SK-MEL-5 (cell line): Measurements from ENCODE around the gene RSBN1L. TPM values are rescaled to one million over a fixed set of nuclear protein-coding genes. Genes with fewer than 3 reads are reported as not detected.
"Not testable (repeated sequence)": the region's sequence is repeated elsewhere in the genome, so short reads cannot be mapped to it uniquely, and the experiment has no call there.

Experiments used
- DNase-seq: peaks from one replicate; pipeline ENCODE4 v3.0.0-alpha.2; 2016; ENCODE audit warnings: low read depth, low spot score
- in situ Hi-C: cut with HindIII; loops from 2 replicates; pipeline ENCODE4 v1.10.0; 2016; ENCODE audit warnings: low sequenced_read_pairs, high pct_unique_total_duplicates, low pct_unique_long_range_greater_than_20kb
- total RNA-seq: library from RNA; depleted of rRNA; stranded (reverse); fragments of >200 nt; shearing (Covaris generic); gene quantifications from 2 replicates; pipeline ENCODE4 v1.2.3, GENCODE V29; 2014

The RSBN1L gene
- total RNA-seq, 1 experiment from 2014 or later, result 27.2 TPM

GRCh38 chr7:77710861-77711260 lies 14.6 kb downstream of the RSBN1L start:
- in situ Hi-C loops, result no loop called here
- no peak for DNase-seq

GRCh38 chr7:77714195-77714594 lies 17.9 kb downstream of the RSBN1L start:
- in situ Hi-C loops, result no loop called here
- no peak for DNase-seq

- in situ Hi-C loops, DNase-seq: not testable (repeated sequence)
Observed at GRCh38 chr7:77714931-77715330, 18.7 kb downstream of the RSBN1L start.

- DNase-seq, result no peak
- in situ Hi-C loops, result no loop called here
Observed at GRCh38 chr7:77716804-77717203, 20.5 kb downstream of the RSBN1L start.

DNA sequence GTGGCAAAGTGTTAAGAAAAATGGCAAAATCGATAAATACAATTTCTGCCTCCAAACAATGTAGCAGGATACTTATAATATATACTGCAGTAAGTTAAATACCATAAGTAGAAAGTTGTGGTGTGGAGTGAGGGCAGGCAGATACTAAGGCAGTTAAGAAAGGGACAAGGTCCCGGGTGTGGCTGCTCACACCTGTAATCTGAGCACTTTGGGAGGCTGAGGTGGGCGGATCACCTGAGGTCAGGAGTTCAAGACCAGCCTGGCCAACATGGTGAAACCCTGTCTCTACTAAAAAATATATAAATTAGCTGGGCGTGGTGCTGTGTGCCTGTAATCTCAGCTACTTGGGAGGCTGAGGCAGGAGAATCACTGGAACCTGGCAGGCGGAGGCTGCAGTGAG lies 21.3 kb downstream of the RSBN1L start:
- DNase-seq, in situ Hi-C loops: not testable (repeated sequence)

GRCh38 chr7:77727527-77727926 lies 31.3 kb downstream of the RSBN1L start:
- no peak for DNase-seq
- in situ Hi-C loops, result no loop called here

DNA sequence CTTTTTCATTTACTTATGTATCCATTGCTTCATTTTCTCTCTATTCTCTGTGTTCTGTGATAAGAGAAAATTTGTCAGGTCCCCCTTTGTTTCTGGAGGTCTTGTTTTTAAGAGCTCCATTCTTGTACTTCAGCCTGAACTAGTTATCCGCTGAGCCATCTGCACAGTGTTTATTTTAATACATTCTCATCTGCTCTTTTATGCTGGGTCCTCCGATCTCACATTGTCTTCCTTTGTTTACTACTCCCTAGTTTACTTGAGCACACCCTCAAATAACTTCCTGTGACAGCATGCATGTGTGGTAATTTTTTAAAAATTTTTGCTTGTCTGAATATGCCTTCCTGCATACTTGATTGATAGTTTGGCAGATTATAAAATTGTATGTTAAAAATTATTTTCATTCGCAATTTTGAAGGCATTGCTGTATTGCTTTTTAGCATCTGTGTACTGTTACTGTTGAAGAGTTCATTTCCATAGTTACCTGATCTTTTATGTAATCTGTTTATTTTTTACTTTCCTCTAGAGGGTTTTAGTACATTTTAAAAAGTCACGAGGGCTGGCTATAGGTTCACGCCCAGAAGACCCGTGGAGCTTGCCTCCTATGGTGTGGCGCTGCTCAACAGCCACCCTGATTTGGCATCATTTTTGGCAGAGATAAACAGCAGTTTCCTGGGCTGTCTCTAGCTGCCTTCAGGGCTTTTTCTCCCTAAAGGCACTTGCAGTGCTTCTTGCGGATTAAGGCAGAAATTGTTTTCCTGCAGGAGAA lies 31.9 kb downstream of the RSBN1L start:
- in situ Hi-C loops, result no loop called here
- DNase-seq, result no peak

- in situ Hi-C loops, result no loop called here
- no peak for DNase-seq
Observed at GRCh38 chr7:77729574-77730348, 33.5 kb downstream of the RSBN1L start.

GRCh38 chr7:77731716-77732115 lies 35.5 kb downstream of the RSBN1L start:
- no peak for DNase-seq
- in situ Hi-C loops, result no loop called here

GRCh38 chr7:77734659-77735421 lies 38.6 kb downstream of the RSBN1L start:
- in situ Hi-C loops, result no loop called here
- no peak for DNase-seq

DNA sequence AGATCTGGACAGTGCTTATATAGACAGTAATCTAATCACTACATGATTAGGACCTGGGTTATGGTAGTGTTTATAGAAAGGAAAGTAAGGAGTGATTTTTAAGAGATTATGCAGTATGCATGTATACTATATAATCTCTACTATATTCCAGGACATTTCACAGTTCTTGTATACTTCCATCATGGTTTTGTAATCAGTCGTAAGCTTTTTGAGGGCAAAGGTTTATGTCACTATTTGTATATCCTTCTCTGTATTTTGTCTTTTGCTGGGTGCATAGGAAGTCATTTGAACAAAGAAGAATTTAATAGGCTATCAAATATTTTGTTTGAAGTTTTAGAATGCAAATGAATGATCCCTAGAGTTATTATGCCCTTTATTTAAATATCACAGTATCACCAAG lies 39.2 kb downstream of the RSBN1L start:
- in situ Hi-C loops, result no loop called here
- no peak for DNase-seq

- in situ Hi-C loops, result no loop called here
- no peak for DNase-seq
Observed at GRCh38 chr7:77736991-77737390, 40.7 kb downstream of the RSBN1L start.

GRCh38 chr7:77738382-77738781 lies 42.1 kb downstream of the RSBN1L start:
- in situ Hi-C loops, result no loop called here
- no peak for DNase-seq

DNA sequence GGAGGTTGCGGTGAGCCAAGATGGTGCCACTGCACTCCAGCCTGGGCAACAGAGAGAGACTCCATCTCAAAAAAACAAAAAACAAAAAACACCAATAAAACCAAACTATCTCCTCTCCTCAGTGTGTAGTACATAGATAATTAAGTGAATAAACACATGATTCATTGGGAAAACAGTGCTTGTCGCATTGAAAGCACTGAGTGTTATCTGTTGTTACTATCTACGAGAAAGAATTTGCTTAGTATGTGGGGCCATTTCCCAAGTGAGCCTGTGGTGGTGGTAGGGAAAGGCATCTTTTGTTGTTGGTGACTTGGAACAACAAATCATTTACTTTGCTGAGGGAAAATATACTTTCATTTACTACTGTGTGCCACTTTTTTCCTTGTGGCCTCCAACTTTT lies 42.6 kb downstream of the RSBN1L start:
- in situ Hi-C loops, result no loop called here
- peak; percentile 17 for DNase-seq

DNA sequence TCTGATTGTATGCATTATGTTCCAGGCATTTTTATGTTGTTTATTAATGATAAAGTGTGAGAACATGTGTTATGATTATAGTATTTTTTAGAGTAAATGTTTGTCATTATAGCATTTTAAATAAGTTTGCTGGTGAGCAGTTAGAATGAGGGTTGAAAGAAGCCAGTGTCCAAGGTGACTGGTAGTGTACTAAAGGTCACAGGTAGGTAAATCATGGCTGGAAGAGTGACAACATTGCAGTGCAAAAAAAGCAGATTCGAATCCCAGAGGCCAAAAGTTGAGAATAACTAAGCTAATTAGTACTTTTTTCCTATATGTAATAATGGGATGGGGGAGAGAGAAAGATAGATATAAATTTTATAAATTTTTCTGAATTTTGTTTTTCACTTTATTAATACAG lies 44.0 kb downstream of the RSBN1L start:
- in situ Hi-C loops, result loop anchor here (10.0 kb wide), 1 partner anchor 45 kb away; the partner anchor contains the start of gene RSBN1L

DNA sequence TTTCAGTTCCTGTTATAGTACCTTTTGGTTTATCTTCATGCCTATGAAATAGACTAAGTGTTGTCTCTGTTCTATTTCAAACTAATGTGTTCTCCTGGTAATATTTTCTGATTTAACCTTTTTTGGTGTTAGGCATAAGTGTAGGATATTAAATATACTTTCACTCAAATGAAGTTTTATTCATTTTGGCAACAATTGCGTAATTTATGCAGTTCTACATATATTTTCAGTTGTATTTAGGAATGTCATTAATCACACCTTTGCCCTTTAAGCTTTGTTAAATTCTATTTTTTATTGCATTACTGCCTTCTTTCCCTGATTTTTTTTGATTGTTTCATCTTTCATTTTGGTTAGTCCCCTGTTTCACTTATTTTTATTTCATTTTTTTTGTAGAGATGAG lies 47.3 kb downstream of the RSBN1L start:
- in situ Hi-C loops, result loop anchor here (10.0 kb wide), 1 partner anchor 49 kb away; the partner anchor contains the start of gene RSBN1L
- no peak for DNase-seq

More for the DNA sequence above, 44.0 kb downstream of the RSBN1L start:
- no peak for DNase-seq

DNA sequence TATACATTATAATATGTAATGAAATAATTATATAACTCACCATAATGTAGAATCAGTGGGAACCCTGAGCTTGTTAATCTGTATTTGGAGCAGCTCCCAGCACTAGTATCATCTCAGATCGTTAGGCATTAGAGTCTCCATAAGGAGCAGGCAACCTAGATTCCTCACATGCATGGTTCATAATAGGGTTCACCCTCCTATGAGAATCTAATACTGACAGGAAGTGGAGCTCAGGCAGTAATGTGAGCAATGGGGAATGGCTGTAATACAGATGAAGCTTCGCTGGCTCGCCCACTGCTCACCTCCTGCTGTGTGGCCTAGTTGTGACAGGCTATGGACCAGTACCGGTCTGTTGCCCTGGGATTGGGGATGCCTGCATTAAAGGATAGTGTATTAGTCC lies 49.5 kb downstream of the RSBN1L start:
- in situ Hi-C loops, result loop anchor here (10.0 kb wide), 1 partner anchor 51 kb away; the partner anchor contains the start of gene RSBN1L
- no peak for DNase-seq
